ENCODE results near the gene SERPINE2.

GRCh38 chr2:224020523-224020922, 18.6 kb downstream of the SERPINE2 start:
- TF ChIP-seq CTCF (IDR thresholded peaks at IDR 0.05) (no peak), POLR2A (IDR thresholded peaks at IDR 0.05) (no peak), POLR2AphosphoS5 (IDR thresholded peaks at IDR 0.05) (no peak), EP300 (IDR thresholded peaks at IDR 0.05) (no peak)

Data from stomach (tissue), 4 donors.